RPMI8226 (cell line): ENCODE data around the gene HS6ST3.

ENCODE experiments used
- DNase-seq: peaks from one replicate; pipeline ENCODE4 v3.0.0-alpha.2; 2015

Gene HS6ST3

DNA sequence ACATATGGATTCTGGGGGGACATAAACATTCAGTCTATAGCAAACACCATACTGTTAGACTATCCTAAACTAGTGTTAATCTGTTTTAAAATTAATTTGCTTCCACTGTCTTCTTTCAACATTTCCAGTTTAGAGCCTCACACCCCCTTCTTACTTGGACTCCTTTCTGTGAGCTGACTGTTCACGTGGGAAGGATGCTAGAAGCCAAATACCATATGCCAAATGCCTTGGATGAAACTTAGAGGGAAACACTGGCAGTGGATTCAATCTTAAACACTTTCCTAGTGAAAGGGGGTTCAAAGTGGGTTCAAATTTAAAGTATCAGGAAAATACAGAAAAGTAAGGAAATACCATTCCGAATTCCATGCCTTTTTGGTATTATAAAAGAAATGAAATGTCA lies 113.6 kb downstream of the HS6ST3 start:
- DNase-seq: no peak

DNA sequence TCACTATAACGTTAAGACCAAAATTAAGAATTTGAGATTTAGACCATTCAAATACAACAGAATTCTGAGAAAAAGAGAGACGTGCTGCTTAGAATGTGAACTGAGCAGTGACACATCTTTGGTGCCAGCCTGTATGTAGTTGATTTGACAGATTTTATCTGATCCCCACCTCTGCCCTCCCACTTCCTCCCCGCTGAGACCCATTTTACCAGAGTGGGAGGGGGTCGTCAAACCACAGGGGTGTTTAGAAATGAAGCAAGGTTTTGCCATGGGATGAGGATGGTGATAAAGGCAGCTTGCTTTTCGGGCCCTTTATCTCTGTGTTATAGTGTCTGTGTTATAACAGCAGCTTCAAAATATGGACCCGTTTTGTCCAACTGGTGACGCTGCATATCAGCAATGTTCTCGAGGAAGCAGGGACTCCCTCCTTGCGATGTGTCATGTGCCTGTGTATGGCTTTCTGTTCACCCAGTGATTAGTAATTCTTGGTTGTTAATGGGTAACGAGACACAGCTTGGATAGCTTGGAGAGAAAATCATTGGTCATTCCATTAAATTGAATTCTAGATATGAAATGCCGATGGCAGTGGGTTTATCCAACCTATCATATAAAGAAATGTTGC lies 125.0 kb downstream of the HS6ST3 start:
- DNase-seq: no peak

DNA sequence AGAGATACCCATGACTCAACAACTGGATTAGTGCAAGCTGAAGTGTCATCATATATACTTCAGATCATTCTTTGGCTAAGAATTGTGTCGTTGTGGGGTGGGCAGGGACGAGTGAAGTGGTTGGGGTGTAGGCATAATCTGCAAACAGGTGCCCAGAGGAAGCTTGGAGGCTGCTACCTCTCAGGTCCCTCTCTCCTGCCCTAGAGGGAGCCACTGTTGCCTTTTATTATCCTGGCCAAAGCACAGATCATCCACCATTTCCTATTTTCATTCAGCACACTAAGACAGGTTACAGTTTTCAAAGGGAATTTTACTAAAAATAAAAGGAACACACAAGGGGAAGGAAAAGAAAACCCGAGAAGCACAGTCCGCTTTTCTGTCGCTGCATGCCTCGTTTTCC lies 126.6 kb downstream of the HS6ST3 start:
- no peak for DNase-seq

DNA sequence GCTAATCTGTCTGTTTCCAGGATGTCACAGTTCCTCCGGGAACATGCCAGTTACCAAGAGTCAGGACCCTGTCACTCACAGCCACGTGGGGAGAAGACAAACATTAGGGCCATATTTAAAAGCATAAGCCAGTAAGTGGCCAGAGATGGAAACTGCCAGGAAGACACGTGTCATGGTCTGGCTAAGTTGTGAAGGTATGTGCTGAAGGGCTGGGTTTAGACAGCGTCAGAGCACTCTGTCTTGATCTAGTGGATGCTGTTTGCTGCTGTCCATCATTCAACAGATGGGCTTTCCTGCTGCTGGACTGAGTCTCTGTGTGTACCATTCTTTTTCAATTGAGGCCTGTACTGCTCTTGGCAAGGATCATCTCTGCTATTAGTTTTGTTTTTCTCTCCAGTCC lies 128.6 kb downstream of the HS6ST3 start:
- no peak for DNase-seq

DNA sequence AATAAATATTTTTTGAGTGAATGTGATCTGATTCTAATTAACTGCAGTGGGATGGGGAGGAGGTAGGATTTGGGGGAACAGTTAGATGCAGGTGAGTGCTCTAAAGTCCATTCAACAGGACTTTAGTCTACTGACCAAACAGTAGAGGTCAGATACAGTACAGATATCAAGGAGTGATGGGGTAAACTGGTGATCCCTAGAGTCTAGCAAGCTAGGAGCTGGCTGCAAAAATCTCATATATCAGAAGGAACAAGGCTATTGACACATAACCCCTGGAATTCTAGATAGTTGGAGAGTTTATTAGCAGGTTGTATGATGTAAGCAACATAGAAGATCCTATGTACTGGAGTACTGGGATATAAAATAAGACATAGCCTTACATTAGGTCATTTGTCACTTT lies 131.6 kb downstream of the HS6ST3 start:
- DNase-seq: no peak

DNA sequence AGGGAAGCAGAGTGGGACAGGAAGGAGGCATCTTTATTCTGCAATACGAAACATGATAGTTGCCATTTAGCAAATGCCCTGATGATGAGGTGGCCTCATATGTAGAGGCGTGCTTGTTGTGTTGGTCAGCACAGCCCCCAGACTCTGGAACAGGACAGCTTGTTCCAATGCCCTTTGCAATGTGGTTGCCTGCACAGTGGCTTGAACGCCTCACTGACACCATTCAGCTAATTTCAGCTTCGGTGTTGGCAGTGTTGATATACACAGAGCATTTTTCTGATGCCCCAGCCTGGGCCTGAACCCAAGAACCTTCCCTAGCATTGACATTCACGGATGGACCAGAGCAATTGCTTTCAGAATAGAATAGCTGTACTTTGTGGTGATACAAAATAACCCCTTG lies 133.3 kb downstream of the HS6ST3 start:
- no peak for DNase-seq

DNA sequence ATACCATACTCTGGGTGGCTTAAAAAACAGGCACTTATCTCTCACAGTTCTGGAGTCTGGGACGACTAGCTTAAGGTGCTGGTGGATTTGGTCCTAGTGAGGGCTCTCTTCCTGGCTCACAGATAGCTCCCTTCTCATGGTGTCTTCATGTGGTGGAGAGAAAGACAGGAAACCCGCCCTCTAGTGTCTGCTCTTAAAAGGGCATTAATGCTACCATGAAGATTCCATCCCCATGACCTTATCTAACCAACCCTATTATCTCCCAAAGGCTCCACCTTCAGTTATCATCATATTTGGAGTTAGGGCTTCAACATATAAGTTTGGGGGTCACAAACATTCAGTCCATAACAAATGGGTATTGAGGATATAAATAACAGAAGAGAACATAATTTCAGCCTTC lies 139.4 kb downstream of the HS6ST3 start:
- peak; percentile 11 for DNase-seq

DNA sequence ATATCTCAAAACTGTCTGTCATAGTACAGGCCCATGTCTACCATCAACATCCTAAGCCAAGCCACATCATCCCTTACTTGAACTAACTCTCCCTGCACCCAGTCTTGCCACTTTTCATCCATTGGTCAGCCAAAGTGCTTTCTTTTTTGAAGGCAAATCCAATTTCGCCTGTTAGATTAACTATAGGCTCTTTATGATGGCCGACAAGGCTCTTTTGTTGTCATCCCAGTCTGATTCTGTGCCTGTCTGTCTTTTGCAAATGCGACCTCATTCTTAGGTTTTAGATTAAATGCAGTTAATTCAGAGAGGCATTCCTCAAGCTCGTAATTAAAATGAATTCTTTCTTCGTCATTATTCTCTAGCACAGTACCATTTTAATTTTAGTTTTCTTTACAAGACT lies 148.3 kb downstream of the HS6ST3 start:
- no peak for DNase-seq

DNA sequence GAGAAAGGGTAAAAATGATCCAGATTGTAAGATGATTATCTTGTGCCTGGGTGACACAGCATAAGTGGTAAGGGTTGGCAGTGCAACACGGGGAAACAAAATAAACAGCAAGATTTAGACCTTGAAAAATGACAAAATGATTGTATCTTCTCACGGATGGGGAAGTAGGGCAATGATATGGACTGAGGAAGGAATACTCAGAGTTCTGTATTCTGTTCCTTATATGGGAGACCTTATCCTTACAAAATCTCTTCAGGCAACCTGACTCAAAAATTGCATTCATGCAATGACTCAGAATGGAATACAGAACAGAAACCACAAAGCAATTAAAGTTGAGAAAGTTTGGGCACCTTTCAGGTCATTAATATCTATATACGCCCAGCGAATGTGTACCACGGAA lies 149.0 kb downstream of the HS6ST3 start:
- DNase-seq: no peak

DNA sequence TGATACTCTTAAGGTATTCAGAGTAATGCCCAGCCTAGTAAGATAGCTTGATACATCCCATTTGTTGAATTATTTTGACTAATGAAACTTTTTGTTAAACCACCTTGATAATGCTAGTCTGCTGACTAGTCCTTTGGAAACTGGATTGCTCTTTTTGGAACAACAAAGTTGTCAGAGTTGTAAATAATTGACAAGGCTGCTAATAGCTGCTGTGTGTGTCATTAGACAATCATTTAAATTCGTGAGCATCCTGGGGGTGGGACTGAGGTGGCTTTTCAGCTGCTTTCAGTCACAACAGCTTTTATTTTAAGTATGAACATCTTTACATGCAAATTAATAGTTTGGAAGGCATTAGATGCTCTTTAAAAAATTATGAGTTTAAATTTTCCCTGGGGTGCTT lies 153.5 kb downstream of the HS6ST3 start:
- no peak for DNase-seq

DNA sequence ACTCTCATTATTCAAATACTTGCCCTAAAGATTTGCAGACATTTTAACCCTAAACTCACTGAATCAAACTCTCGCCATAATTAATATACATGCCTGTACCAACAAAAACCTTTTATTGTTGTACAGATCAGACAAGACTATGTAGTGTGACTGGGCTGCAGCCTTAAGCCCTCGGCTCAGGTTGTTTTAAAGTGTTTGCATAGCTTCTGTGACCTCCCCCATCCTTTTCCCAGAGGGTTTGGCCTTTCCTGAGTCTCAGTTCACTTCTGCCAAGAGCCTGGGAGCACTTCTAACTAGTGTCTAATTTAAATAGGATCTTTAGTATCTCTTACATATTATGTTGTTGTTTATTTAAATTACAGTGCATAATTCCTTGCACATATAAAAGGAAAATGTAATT lies 158.2 kb downstream of the HS6ST3 start:
- no peak for DNase-seq

DNA sequence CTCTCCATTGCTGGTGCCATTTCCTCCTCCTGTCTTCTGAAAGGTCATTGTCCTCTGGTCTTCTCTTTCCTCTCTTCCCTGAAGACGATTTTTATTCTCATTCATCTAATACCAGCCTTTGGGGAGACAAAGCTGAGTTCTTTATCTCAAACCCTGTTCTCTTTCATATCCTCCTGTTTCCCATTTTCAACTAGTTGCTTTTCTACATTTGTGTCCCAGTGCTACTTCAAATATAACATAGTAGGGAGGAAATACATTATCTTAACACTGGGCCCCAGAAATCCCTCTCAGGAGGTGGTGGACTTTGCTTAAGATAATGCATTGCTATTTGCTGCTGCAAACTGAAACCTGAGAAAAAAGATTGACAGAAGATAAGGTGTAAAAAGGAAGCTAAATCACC lies 159.1 kb downstream of the HS6ST3 start:
- DNase-seq: no peak

DNA sequence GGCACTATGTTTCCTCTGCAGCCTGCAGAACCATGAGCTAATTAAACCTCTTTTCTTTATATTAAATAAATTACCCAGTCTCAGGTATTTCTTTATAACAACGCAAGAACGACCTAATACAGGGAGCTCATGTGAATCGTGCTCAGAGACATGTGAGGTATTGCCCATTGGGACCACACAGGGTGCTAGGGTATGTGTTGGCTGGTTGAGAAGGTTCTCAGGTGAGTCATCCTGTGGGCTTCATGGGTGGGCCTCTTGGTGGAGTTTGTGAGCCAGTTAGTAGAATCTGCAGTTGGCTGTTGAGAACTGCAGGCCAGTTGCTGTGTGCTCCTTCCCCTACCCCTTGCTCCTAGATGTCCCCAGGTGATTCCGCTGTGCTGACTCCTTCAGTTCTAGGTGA lies 163.0 kb downstream of the HS6ST3 start:
- DNase-seq: no peak

DNA sequence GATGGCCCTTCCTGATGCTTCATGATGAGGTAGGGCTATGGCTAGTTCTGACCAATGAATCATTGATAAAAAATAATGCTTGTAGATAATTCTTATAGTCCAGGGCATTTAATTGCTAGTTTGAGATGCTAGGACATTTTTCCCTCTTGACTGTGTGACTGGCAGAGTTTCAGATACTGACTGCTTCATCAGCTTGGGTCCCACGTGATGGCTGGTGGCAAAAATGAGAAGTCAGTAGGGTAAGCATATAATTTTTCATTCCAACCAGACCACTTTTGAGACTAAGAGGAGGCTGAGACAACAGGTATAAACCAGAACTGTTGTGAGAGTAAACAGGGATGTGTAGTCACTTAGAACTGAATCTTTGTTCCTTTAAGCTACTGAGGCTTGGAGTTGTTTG lies 183.3 kb downstream of the HS6ST3 start:
- no peak for DNase-seq

DNA sequence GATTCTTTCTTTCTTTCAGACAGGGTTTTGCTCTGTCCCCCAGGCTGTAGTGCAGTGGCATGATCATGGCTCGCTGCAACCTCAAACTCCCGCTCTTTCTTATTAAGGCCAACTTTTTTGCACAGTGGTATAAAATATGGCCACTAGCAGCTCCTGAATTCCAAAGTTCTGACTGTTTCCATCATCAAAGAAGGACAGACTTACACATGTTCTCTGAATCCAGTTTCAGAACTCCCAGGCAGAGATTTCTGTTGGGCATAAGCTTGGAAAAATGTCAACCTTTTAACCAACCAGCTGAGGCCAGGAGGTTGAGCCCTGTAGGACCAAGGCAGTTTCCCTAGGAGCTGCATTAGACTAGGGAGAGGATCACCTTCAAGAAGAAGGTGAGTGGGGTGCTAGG lies 184.1 kb downstream of the HS6ST3 start:
- DNase-seq: no peak

DNA sequence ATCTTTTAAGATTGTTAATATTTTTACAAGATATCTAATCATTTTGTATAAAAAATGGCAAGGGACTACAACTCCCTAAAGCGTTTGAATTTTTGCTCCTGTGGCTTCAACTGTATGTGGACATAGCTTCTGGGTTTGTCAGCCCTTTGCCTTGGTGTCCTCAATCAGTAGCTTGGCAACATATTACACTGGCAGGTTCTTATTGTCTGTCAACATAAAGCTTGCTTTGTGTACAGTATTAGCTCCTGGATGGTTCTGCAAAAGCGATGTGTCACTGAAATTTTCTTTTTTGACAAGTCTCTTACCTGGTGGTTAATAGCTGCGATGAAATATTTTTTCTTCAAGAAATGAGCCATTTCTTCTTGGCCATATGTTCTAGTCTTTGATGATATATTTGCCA lies 190.0 kb downstream of the HS6ST3 start:
- no peak for DNase-seq

DNA sequence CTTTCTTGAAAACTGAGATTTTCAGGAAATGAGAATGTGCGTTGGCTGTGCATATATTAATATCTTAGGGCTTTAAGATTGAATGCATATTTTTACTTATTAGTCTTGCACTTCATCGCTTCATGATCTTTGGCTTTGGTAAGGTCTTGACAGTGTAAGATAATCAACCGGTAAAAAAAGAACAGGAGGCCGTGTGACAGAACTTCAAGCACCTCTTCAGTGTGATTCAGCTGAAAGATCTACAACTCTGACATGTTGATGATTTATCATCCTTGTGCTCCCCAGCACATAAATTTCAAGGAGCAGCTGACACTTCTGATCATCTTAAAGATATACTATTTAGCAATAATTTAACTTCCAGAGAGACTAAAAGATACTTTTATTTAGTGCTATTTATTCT lies 195.1 kb downstream of the HS6ST3 start:
- DNase-seq: no peak

DNA sequence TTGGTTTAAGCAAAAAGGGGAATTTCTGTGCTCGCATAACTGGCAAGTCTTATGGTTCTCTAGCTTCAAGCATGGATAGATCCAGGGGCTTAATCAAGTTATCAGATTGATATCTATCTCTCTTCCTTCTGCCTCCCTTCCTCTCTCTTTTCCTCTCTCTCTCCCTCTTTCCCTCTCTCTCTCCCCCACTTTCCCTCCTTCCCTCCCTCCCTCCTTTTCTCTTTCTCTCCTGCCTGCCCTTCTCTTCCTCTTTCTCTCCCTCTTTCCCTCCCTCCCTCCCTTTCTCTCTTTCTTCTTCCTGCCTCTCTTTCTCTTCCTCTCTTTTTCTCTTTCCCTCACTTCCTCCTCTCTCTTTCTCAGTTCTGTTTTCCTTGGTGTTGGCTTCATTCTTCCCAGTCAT lies 195.8 kb downstream of the HS6ST3 start:
- DNase-seq: no peak

DNA sequence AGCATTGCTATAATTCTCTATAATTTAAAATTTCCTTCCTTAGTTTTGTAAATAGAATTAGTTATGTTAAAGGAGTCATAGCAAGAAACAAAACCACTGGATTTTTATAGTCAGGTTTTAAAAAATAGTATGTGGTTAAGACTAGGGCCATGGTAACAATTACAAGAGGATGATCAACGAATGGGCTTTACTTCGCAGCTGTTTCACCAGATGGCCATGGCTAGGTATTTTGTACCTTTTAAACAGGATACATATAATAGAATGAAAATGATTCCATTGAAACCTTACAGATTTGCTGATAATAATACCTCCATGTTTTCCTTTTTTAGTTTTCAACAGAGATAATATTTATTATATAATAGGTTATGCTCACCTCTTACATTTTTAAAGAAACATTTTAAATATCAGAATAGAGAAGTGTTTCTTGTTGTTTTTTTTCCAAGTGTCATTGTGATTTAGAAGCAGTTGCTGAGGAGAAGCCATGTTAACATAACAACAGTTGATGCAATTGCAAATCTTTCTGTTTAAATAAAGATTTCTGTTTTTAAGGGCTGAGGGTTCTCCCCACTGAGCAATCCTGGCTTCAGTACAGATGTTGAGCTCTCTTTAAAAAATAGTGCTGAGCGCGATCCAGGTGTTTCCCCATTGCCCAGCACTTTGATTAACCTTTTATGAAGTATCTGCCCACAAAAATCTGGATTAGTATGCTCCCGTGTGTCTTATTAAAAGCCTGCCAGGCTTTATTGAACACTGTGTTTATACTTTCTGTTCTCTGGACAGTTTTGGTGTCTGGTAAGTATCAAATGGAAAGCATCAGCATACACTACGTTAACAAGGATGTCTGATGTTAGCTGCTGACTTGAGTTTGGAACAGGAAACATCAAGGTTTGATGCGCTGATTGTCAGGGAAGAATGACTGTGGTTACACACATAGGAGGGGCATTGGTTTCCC lies 205.3 kb downstream of the HS6ST3 start:
- peak; percentile 9 for DNase-seq

DNA sequence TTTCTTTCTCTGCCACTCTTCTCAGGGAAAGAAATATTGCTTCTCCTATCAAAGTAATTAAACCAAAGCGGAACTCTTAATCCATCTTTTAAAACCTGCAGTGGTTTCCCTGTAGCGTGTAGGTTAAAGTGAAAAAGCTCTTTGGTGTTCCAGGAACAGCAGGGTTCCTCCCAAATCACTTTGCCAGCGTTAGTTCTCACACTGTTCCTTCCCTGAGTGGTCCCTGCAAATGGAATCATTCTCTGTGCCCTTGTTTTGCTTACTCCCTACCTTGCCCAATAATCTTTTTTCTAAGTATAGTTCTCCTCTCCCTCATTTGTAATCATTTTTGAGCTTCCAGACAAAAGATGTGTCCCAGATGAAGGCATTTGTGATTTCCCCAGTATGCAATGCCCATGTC lies 207.5 kb downstream of the HS6ST3 start:
- no peak for DNase-seq

DNA sequence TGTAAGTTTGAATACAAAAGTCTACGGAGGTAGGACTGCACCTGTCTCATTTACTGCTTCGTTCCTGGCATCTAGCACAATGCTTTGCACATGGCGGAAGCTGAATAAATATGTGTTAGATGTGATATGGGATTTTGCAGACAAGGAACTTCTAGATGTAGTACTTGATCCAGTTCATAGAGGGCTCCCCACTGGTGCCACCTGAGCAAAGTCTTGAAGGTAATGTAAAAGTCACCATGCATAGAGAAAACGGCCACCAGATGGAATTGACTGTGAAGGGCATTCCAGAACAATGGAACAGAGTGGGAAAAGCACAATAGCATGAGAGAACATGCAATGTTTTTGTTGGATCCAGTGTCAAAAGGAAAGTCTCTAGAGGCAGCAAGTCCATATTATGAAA lies 209.3 kb downstream of the HS6ST3 start:
- DNase-seq: no peak

DNA sequence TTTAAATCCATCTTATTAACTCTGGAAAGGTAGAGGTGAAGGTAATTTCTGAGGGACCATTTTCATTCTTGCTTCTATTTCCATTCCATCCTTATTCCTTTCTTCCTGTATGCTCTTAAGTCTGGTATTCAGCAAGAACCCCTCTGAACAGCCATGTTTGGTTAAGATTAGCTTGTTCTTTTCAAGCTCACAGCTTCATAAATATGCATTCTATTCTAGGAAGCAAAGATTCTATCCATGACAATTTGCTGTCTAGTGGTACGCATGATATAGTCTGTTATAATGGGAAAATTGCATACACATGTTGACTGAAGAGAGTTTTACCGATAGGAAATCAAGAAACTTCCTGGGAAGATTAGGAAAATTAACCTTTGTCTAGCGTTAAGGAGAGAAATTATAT lies 218.7 kb downstream of the HS6ST3 start:
- DNase-seq: no peak

DNA sequence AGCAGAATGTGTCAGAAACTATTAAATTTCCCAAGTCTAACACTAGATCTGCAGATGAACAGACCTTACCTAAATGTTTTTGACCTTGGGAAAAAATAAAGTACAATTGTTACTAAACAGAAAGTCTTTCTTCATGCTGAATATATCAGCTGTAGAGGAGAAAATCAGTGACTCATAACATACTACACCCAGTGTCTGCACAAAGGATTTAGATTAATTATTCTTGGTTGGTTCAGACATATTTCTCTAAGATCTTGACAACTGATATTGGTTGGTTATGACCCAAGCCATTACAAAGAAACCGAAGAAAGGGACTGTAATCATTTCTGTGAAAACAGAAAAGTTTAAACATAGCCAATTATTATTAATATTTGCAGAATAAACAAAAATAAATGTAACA lies 225.1 kb downstream of the HS6ST3 start:
- no peak for DNase-seq

DNA sequence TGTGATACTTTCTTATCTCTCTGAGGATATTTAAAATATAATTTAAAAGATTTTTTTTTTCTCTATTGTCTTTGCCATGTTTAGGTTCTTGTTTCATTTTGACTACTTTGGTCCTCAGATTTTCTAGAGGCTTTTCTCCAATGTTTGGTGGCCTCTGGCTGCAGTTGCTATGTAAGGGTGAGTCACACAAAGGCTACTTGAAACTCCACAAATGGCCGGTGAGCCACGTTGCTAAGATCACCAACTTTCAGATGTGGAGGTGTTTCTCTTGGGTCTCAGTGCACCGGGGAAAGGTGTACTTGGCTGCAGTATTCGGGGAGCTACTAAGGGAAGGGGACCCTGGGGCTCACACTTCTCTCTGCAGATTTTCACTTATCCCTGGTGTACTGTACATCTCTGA lies 248.1 kb downstream of the HS6ST3 start:
- DNase-seq: no peak

DNA sequence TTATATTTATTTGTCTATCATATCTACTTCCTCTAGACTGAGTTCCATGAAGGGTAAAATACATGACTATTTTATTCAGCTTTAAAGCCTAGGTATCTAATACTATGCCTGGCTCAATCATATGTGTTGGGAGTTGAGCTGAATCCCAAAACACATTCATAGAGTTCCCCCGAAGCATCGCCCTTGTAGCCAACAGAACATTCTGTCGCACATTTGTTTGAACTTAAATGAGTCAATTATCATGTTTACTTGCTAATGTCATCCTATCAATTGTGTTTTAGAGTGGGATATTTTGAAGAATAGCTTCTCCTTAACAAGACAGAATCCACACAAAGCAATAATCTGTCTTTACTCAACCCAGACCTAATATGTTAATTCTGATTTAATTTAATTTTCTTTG lies 252.4 kb downstream of the HS6ST3 start:
- no peak for DNase-seq
